ENCODE measurements around the gene CCDC197. TPM values are rescaled to one million over a fixed set of nuclear protein-coding genes. Genes with fewer than 3 reads are reported as not detected.

Gene CCDC197
- total RNA-seq, 1 donor = not detected

DNA sequence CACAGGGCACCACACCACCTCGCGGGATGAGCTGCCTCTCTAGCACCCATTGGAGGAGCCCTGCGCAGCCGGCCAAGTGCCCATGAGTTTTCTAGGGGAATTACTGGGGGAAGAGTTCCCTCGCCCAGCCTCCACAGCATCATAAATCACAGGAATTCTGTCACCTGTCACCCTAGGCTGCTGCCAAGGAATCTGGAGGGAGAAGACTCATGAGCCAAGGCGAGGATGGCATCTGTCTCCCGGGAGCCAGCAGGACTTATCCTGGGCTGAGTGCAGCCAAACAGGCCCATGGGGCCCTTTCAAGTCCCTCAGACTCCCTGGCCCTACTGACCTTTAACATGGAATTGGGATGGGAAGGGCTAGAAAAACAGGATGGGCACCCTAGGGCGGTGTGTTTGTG lies 21.2 kb downstream of the CCDC197 start:
- TF ChIP-seq, protein P1, sequence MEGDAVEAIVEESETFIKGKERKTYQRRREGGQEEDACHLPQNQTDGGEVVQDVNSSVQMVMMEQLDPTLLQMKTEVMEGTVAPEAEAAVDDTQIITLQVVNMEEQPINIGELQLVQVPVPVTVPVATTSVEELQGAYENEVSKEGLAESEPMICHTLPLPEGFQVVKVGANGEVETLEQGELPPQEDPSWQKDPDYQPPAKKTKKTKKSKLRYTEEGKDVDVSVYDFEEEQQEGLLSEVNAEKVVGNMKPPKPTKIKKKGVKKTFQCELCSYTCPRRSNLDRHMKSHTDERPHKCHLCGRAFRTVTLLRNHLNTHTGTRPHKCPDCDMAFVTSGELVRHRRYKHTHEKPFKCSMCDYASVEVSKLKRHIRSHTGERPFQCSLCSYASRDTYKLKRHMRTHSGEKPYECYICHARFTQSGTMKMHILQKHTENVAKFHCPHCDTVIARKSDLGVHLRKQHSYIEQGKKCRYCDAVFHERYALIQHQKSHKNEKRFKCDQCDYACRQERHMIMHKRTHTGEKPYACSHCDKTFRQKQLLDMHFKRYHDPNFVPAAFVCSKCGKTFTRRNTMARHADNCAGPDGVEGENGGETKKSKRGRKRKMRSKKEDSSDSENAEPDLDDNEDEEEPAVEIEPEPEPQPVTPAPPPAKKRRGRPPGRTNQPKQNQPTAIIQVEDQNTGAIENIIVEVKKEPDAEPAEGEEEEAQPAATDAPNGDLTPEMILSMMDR (IDR thresholded peaks at IDR 0.05; ENCODE audit: insufficient read depth, low read depth, low read length) = no peak
- no peak overlapping the region for H3K4me3 ChIP-seq (ENCODE audit: low read depth, low read length)
- no peak for DNase-seq (ENCODE audit: low read depth)

- TF ChIP-seq, protein P1 (IDR thresholded peaks at IDR 0.05; ENCODE audit: insufficient read depth, low read depth, low read length) = no peak
- no peak overlapping the region for H3K4me3 ChIP-seq (ENCODE audit: low read depth, low read length)
- no peak for DNase-seq (ENCODE audit: low read depth)
Measured at GRCh38 chr14:94019329-94019728, 22.2 kb downstream of the CCDC197 start.

GRCh38 chr14:94020267-94020666 lies 23.2 kb downstream of the CCDC197 start:
- TF ChIP-seq, protein P1 (IDR thresholded peaks at IDR 0.05; ENCODE audit: insufficient read depth, low read depth, low read length) = no peak
- no peak overlapping the region for H3K4me3 ChIP-seq (ENCODE audit: low read depth, low read length)

GRCh38 chr14:94021001-94021400 lies 23.9 kb downstream of the CCDC197 start:
- TF ChIP-seq, protein P1 (IDR thresholded peaks at IDR 0.05; ENCODE audit: insufficient read depth, low read depth, low read length) = no peak
- no peak for DNase-seq (ENCODE audit: low read depth)

More at GRCh38 chr14:94020267-94020666, 23.2 kb downstream of the CCDC197 start:
- no peak for DNase-seq (ENCODE audit: low read depth)

DNA sequence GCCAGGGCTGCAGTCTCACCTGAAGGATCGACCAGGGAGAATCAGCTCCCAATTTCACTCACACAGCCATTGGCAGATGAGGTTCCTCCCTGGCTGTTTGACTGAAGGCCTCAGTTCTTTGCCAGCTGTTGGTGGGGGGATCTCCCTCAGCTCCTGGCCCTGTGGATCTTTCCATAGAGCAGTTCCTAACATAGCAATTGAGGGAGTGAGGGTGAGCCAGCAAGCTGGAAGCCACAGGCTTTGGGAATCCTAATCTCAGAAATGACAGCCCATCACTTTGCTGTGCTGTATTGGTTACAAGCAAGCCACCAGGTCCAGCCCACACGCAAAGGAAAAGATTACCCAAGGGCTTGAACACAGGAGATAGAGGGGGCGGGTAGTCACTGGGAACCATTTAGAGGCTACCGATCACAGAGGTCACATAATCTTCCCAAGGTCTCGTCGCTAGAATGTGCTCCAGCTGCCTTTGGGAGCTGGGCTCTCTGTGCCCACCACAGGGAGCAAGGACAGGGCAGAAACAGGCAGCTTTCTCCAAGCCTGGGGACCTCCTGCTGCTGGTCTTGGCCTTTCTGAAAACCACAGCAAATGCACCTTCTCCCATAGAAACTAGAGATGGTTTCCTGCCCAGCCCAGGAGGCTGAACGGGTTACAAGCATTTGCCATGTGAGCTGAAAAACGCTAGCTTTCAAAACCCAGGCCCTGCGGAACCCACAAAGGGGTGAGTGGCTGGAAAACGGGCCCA lies 24.5 kb downstream of the CCDC197 start:
- no peak for DNase-seq (ENCODE audit: low read depth)
- H3K4me3 ChIP-seq (ENCODE audit: low read depth, low read length) = no peak overlapping the region
- TF ChIP-seq, protein P1 (IDR thresholded peaks at IDR 0.05; ENCODE audit: insufficient read depth, low read depth, low read length) = no peak

More at GRCh38 chr14:94021001-94021400, 23.9 kb downstream of the CCDC197 start:
- no peak overlapping the region for H3K4me3 ChIP-seq (ENCODE audit: low read depth, low read length)

GRCh38 chr14:94022532-94023411 lies 25.7 kb downstream of the CCDC197 start:
- DNase-seq (ENCODE audit: low read depth) = no peak
- TF ChIP-seq, protein P1 (IDR thresholded peaks at IDR 0.05; ENCODE audit: insufficient read depth, low read depth, low read length) = no peak
- H3K4me3 ChIP-seq (ENCODE audit: low read depth, low read length) = no peak overlapping the region

Data from fibroblast of villous mesenchyme (primary cell).